Measurements from ENCODE around the gene NOG. TPM values are rescaled to one million over a fixed set of nuclear protein-coding genes. Genes with fewer than 3 reads are reported as not detected.
A peak's percentile ranks its signal among the peaks of the same experiment; 100 is the strongest.

NOG gene
- total and polyA plus RNA-seq, 2 donors (not counting 3 experiments of a cell fraction or from before 2014, with no cell fraction given) = 0.63 to 2.3 TPM

GRCh38 chr17:56595831-56596690 lies 2.6 kb downstream of the NOG start:
- Histone ChIP-seq H3K27me3 (ENCODE audit: control insufficient read depth in 2 of 2, insufficient read depth in 2 of 2, low read length in 2 of 2) (peaks cover 41 to 47% of the 10 kb centered on the region in 2 experiments), H2AFZ (ENCODE audit: low read depth, low read length) (peak overlapping the region; percentile 40), H3K79me2 (ENCODE audit: control insufficient read depth, insufficient read depth, low read length) (no peaks in the 10 kb centered on the region), H3K9me3 (replicated peaks; ENCODE audit: control insufficient read depth, insufficient read depth, low read length) (no peaks in the 10 kb centered on the region), H3K4me1 (ENCODE audit: control insufficient read depth, extremely low read depth, insufficient read depth, low read length) (peaks cover 23% of the 10 kb centered on the region), H3K27ac (ENCODE audit: insufficient read depth, low read depth, low read length) (no peak overlapping the region), H3K36me3 (ENCODE audit: control insufficient read depth in 2 of 2, extremely low read depth in 1 of 2, insufficient read depth in 2 of 2, low read length in 2 of 2) (no peaks in the 10 kb centered on the region), H3K4me3 (replicated peaks in 1 of 3; ENCODE audit: insufficient read depth in 1 of 3, low read depth in 1 of 3, low read length in 3 of 3) (peak overlapping the region in 1 of 3 experiments; percentile 21), H3K9me1 (replicated peaks; ENCODE audit: control insufficient read depth, extremely low read depth, insufficient read depth, low read length) (no peaks in the 10 kb centered on the region), H4K20me1 (replicated peaks; ENCODE audit: control insufficient read depth, extremely low read depth, insufficient read depth, low read length) (no peaks in the 10 kb centered on the region), H3K9ac (replicated peaks; ENCODE audit: extremely low read depth, insufficient read depth, low read length) (no peak overlapping the region), H3K4me2 (ENCODE audit: insufficient read depth, low read length) (peak overlapping the region; percentile 24)
- no peak for FAIRE-seq
- intact Hi-C loops (cut with micrococcal nuclease) (loop anchor here (10.0 kb wide), 1 partner anchor 281 kb away; no protein-coding TSS in a partner anchor), dilution Hi-C loops (cut with MboI; ENCODE audit: extremely low pct_ligation_motif_present, low sequenced_read_pairs) (loop anchor here (25.0 kb wide), 1 partner anchor 116 kb away; no protein-coding TSS in a partner anchor)
- DNase-seq (ENCODE audit: low read depth, low spot score) = no peak
- no TSS peak for BruUV-seq (replicated peaks)
- TF ChIP-seq CTCF (IDR thresholded peaks at IDR 0.05; ENCODE audit: extremely low read depth in 1 of 2, insufficient read depth in 1 of 2, low read depth in 1 of 2, low read length in 2 of 2) = no peak
- TF ChIP-seq EZH2 (IDR thresholded peaks at IDR 0.05; ENCODE audit: borderline replicate concordance, low read depth, low read length, severe bottlenecking) = peak; percentile 86
- CTCF ChIA-PET = interaction anchor here (1.1 to 10.6 kb wide), 4 partner anchors 82 to 184 kb away, joined by 4 to 473 read pairs (median 47); no protein-coding TSS in a partner anchor
- POLR2A ChIA-PET = interaction anchor here (0.6 kb wide), 1 partner anchor 123 kb away, joined by 4 read pairs; no protein-coding TSS in a partner anchor

Data from endothelial cell of umbilical vein (primary cell).